ENCODE measurements around the gene PSMC3.
A peak's percentile ranks its signal among the peaks of the same experiment; 100 is the strongest.

Gene PSMC3

DNA sequence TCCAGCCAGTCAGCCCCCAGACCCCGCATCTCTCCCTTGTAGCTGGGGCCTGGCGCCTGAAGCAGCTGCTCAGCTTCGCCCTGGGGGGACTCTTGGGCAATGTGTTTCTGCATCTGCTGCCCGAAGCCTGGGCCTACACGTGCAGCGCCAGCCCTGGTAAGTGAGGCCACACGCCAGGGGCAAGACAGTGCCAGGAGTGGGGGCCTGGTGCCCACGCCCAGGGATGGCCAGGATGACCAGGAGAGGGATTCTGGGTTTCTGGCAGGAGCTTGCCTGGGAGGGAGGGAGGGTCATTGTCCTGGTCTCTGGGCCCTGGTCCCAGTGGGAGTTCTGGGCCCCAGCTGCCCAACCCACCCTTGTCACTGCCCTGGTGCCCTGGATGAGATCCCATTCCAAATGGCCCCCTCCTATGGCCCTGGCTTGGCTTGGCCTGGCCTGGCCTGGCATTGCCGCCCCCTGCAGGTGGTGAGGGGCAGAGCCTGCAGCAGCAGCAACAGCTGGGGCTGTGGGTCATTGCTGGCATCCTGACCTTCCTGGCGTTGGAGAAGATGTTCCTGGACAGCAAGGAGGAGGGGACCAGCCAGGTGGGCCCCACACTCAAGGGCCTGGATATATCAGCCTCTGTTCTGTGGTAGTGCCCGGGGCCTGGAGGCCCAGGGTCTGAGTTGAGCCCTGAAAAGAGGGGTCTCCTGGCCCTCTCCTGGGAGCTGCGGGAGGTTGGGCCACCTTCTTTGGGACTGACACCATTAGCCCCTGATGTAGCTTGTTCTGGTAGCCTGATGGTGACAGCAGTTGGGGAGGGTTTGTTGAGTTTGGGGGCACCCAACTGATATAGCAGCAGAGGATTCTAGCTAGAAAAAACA is 14.1 kb downstream of the PSMC3 start:
- peak; percentile 67 for DNase-seq

DNA sequence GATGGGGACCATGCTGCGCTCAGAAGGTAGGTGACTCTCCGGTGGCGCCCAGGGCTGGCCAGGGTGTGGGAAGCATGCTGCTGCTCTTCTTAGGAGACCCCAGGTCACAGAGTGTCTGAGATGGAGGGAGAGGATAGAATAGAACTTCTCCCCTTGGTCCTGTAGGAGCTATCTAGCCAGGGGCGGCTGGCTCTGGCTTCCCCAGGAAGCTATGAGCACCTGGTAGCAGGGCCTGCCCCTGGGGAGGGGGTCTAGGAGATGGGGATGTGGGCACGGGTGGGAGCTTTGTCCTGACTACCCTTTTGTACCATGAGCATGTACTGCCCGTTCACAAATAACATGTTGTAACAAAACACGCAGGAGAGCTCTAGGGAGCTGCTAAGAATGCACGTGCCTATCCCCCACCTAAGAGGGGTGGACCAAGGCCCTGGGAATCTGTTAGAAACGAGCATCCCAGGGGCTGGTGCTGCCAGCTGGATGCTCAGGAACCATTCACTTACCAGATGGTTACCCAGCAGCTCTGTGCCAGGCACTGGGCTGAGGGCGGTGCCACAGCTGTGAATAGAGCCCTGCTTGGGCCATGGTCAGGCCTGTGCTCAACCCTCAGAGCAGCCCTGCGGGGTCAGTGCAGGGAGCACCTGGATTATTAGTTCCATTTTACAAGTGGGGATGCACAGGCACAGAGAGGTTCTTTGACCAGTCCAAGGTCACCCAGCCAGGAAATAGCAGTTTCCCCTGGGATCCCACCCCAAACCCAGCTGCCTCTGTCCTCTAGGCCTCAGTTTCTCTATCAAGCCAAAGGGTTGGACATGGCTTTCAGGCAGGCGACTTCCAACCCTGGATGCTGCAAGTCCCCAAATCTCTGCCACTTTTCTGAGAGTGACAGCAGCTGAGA is 15.6 kb downstream of the PSMC3 start:
- DNase-seq = no peak

DNA sequence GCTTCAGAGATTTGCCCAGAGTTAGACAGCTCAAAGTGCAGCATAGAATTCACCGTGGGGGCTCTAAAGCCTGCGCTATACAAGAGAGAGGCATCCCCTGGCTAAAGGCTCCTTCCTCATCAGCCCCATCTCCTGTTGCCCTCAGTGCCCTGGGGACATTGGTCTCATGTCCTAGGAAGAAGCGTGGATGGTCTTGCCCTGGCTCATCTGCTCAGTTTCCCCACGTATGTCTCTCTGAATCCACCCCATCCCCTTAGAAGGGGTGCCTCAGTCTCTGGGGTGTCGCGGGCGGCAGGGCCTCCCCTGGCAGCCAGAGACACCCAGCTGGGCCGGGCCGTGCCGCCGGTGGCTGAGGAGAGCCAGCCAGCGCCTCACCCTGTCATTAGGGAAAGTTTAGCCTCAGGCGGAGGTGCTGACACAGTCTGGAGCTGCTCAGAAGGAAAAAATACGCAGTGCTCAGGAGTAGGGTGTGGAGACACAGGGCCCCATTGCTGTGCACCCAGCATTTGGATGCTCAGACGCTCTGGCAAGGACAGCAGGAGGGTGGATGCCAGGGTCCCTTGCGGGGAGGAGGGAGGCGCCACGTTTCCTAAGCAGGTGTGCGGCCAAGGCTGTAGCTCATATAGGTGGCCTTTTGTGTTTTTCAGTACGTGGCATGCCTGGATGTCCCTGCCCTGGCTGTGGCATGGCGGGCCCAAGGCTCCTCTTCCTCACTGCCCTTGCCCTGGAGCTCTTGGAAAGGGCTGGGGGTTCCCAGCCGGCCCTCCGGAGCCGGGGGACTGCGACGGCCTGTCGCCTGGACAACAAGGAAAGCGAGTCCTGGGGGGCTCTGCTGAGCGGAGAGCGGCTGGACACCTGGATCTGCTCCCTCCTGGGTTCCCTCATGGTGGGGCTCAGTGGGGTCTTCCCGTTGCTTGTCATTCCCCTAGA is 16.5 kb downstream of the PSMC3 start:
- no peak for DNase-seq

DNA sequence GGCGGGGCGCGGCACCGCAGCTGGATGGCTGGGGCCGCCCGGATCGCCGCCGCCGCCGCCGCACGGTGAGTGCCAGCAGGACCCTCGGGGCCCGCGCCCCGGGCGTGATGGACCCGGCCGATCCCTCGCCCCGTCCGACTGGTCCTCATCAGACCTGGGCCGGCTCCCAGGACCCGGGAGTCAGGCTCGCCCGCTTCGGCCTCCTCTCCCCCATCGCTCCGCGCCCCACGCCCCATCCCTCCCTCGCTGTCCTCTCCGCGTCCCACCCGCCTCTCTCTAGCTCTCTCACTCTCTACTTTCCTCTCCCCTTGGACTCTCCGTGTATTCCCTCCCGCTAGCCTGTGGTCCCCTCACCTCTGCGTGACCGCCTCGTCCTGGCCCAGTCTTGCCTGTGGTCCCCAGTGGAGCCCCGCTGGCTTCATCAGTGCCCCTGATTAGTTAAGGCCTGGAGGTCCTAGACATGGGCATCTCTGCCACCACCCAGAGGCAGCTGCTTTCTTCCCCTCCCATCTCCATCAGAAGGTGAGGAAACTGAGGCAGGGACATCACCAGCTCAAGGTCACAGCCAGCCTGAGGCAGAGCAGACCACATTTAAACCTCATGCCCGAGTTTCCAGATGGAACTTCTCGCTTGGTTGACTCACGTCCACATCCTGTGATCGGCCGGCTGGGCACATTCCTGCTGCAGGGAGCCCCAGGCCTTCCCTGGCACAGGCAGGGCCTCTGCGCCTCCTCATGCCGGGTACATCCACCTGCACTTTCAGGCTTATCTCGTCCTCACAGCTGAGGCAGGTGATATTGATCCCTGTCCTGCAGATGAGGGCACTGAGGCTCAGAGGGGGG is 17.4 kb downstream of the PSMC3 start:
- DNase-seq = no peak

DNA sequence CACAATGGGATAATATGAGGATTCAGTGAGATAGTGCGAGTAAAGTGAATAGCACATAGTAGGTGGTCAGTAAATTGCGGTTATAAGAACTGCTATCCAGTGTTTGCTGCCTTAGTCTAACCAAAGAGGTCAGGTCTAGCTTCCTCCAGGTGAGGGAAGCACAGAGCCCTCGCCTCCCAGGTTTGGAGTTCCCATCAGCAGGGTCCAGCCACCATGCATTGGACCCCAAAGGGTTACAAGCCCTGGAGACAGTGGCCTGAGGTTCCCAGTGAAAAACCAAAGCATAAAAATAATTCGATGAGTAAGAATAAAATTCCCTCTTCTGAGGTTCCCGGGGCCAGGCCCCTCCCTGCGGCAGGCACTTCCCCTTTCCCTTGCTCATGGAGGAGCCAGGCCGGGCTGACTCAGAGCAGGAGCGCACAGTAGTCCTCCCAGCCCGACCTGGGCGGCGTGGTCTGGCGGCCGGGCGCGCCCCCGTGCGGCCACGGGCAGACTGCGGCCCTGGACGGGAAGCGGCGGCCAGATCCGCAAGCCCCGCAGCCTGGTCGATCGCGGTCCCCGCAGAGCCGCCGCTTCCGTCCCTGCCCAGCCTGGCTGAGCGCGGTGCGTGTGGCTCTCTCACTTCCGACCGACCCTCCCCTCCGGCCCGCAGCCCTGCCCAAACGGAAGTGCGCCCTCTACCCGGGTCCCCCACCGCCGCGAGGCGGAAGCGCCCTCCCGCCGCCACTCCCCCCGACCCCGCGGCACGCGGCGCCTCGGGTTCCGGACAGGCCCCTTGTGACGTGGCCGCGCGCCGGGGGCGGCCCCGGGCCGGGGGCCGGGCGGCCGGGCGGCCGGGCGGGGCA is 18.3 kb downstream of the PSMC3 start, which contains the start of gene SLC39A13:
Gene SLC39A13, plus strand, starts transcription at position 845 of the 845 bp plus-strand sequence. CDS start 1,505 bp downstream, outside the sequence.
- DNase-seq = peak; percentile 91

DNA sequence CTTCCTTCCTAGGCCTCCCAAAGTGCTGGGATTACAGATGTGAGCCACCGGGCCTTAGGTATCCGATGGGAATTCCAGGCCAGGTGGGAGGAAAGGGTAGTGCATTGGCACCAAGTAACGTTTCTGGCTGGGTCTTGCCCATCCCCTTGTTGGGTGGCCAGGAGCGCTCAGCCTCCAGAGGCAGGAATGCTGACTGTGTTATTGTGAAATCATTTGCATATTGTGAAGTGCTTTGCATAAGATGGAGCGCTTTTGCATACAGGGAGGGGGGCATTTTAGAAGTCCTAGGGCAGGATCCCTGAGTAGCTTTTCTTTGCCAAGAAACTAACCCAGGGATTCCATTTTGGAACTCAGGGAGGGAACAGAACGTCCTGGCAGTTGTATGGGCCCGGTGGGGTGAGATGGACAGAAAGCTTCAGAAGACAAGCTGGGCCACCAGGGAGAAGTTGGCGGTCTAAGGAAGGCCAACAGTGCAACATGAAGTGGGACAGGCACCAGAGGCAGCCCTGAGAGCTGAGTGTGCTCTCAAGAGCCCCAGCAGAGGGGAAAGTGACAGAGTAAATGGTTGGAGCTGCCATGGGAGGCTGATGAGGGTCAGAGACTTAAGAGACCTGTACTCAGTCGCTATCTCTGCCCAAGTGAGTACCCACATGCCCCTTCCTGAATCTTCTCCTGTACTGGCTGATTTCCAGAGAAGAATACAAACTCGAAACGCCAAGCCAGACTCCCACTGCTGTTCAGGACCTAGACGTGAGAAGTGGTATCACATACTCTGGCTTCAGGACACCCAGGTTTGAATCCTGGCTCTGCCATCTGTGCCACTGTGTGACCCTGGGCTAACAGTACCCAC is 19.1 kb downstream of the PSMC3 start:
- DNase-seq = no peak

DNA sequence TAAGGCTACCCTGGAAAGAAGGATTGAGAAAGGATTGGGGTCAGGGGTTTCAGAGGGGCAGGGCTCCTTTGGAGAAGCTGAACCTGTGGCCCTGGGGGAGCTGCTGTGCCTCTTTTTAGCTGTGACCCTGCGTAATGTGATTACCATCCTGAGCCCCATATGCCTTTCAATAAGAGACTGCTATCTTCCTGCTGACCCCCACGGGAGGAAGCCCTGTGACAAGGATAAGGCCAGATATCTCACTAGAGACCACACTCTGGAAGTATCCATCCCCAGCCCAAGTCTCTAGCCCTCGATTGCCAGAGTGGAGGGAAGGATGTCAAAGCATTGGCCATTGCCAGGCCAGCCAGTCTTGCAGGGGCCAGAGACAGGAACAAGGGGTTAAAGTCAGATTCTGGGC is 22.7 kb downstream of the PSMC3 start:
- DNase-seq = no peak

DNA sequence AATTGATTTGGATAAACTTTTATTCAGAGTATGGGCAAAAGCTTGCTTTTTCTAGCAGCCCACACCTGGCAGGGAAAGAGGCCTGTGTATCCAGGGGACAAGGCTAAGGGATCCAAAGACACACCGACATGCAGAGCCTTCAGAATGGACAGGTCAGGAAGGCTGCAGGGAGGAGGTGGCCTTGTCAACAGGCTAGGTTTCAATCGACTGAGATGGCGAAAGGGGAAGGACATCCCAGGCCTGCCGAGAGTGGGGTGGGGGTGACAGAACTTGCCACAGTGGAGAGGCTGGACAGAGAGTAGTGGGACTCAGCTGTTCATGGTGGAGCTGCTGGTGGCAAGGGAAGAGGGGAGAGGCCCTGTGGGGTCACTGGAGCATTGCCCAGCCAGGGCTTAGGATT is 23.1 kb downstream of the PSMC3 start:
- DNase-seq = no peak

DNA sequence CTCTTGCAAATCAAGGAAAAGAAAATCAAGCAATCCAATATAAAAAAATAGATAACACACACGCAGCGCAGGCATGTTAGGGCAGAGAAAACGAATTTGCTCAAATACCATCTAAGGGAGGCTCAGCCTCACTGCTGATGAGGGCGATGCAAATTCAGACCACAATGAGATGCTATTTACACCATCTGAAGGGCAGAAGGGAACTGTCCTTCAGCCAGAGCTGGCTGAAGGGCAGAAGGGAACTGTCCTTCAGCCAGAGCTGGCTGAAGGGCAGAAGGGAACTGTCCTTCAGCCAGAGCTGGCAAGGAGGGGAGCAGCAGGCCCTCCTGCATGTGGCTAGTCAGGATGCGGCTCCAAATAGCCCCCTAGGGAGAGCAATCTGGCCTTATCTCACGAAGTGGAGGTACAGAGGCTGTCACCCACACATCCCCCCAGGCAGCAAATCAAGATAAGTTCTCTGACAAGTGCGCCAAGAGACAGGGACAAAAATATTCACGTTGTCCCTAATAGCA is 25.4 kb downstream of the PSMC3 start:
- DNase-seq = no peak

DNA sequence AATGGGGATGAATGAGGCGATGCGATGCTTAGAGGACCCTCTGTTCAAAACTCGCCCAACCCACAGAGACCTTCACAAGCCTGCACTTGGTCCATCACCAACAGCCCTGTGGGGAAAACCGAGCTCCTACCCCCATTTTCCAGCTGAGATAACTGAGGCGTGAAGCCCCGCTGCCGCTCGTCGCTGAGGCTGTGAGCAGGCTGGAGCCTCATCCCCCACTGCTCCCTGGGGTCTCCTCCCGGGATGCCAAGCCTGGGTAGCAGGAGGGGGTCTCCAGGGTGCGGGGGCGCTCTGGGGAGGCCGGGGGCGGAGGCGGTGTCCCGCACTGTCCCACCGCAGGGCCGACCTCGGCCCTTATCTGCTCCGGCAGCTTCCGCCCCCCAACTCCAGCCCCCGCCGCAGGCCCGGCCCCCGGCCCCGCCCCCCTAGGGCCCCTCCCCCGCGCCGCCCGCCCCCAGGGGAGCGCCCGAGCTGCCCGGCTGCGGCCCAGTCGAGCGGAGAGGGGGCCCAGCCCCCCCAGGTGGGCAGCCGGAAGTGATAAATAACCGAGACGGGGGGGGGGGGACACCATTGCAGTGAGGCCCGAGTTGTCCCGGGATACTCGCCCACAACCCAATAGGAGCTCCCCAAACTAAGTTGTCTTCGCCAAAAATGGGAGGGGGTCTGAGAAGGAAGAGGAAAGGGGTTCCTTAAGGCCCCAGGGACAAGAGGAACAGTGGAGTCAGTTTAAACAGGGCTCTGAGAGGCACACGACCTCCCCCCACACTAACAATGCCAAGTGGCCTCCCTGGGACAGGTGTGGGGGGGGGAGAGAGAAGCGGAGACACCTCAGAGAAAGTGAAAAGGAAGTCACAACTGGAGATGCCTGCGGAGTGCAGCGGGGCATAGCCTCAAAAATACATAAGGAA is 26.1 kb downstream of the PSMC3 start:
- peak; percentile 34 for DNase-seq

DNA sequence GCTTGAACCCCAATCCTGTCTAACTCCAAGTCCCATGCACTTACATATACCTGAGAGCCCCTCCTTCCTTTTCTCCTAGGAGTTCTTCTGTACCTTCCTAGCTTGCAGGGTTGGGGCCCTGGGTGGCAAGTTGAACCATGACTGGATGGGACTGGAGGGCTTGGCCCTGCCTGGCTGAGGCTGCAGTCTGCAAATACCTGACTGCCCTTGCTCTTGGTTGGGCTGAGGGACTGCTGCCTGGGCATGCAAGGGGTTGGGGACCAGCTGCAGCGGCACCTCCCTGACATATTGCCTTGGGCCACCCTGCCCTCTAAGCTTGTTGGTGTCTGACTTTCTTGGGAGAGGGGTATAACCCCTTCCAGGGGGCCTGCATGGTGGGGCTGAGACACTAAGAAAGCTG is 27.7 kb downstream of the PSMC3 start:
- DNase-seq = no peak

DNA sequence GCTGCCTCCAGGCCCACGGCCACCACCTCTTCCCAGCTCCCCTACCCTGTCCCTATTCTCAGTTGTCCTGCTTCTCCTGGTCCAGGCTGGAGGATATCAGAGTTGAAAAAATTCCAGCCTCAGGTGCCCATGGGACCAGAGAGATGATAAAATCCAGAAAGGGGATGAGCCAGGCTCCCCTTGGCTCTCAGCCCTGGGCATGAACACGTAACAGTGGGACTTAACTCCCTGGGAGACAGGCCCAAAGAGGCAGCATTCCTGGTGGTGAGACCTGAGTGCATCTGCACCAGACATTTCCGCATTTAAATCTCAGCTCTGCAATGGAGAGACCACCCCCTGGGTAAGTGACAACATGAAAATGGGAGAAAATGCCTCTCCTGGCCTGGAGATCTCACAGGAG is 28.2 kb downstream of the PSMC3 start:
- DNase-seq = no peak

DNA sequence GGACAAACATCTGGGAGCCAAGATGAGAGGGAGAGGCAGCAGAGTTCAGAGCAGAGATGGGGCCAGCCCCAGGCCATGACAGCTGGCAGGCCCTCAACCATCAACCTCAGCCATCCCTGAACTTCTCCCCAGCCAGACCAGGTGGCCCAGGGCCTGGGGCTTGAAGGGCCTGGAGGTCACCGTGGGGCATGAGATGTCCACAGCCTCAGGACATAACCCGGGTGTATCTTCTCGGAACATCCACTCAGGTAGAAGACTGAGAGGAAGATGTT is 30.3 kb downstream of the PSMC3 start:
- DNase-seq = no peak

DNA sequence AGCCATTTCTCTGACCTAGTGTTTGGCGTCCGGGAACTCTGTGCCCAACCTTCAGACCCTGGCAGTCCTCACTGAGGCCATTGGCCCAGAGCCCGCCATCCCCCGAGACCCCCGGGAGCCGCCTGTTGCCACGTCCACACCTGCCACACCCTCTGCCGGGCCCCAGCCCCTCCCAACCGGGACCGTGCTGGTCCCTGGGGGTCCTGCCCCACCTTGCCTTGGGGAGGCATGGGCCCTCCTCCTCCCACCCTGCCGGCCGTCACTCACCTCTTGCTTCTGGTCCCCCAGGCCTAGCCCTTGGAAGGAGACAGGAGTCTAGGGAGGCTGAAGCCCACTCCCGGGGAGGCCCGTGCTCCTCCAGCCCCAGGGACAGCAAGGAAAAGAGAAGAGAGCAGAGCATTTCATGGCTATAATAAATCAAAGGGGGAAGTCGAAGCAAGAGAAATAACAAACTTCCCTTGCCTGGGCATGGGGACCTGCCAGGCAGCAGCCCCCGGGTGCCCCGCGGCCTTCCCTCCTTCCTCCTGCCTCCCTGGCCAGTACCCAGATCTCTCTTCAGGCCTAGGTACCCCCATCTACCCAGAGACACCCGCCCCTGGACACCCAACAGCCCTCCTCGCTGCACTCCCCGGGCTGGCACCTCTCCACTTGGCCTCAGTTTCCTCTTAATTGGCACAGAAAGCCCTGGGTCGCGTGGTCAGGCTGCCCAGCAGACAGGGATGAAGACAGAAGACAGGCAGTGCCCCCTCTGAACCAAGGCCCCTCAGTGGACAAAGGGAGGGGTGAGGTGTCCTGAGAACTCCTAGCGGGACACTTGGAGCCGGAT is 30.8 kb downstream of the PSMC3 start:
- DNase-seq = no peak

DNA sequence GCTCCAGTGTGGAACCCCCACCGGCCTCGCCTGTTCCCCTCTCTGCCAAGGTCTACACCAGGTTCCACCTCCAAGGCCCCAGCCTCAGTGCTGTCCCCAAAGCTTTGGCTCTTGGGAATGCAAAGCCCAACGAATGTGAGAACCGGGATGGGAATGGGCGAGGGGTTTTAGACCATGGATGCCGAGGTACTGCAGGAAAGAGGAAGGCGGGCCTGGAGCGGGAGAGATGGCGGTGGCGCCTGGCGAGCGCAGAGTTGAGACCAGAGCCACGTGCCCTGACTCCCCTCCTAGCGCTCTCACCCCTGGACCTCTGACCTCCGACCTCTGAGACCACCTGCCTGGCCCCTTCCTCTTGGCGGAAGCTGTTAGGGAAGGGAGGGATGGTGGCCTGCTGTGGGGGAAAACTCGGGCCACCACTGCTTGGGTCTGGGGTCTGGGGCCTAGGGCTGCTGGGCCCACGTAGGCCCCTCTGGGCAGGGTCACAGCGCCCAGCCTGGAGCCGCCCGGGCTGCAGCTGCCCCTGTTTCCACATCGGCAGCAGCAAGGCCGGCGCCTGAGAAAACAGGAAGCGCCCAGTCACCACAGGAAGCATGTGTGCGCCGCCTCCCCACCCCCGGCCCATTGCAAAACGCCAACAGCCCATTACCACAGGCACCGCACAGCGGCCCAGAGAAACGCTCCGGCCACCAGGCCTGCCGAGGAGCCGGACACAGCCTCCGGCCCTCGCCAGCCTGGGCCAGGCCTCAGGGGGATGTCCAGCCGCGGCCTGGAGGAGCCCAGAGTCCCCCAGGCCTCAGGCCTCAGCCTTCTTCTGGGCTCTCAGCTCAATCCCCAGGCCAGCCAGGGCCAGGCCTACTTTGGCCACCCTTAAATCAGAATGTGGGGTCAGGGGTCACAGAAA is 31.7 kb downstream of the PSMC3 start:
- DNase-seq = peak; percentile 67

DNA sequence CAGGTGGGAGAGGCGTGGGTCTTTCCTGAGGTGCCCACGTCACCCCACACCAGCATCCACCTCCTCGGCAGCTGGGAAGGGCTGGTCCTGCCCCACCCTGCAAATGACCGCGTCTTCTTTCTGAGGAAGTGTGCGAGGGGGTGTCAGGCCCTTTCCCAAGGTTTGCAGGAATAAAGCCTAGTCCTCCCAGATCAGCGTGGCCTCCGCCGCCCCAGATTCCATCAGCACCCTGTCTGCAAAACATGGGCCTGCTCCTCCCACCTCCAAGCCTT is 32.3 kb downstream of the PSMC3 start:
- no peak for DNase-seq

Measured in activated naive CD4-positive, alpha-beta T cell treated with Interleukin-2 at 50 U/mL for 16 hours (primary cell).